HEK293 (cell line): ENCODE measurements around the gene ZNF687.

Experiments
- IKZF3 ChIP-seq: fragments of 450-650 bp; IDR thresholded peaks from 2 replicates; pipeline ENCODE4 v1.5.0; 2018; ENCODE audit warnings: missing biosample characterization, mild to moderate bottlenecking, missing genetic modification characterization, moderate library complexity
- KLF7 ChIP-seq: fragments of 450-650 bp; formaldehyde crosslinking; IDR thresholded peaks from 2 replicates; pipeline ENCODE4 v1.5.1; 2016; ENCODE audit warnings: missing biosample characterization, missing genetic modification characterization, borderline replicate concordance
- RBAK ChIP-seq: fragments of 450-650 bp; formaldehyde crosslinking; IDR thresholded peaks from 2 replicates; pipeline ENCODE4 v1.5.1; 2016; ENCODE audit warnings: missing biosample characterization, missing genetic modification characterization
- SALL2 ChIP-seq: fragments of 450-650 bp; formaldehyde crosslinking; IDR thresholded peaks from 2 replicates; pipeline ENCODE4 v1.5.0; 2017; ENCODE audit warnings: missing biosample characterization, mild to moderate bottlenecking, missing genetic modification characterization, borderline replicate concordance
- SP2 ChIP-seq: fragments of 450-650 bp; formaldehyde crosslinking; IDR thresholded peaks from 2 replicates; pipeline ENCODE4 v1.5.1; 2016; ENCODE audit warnings: missing biosample characterization, missing genetic modification characterization
- TRIM28 ChIP-seq: IDR thresholded peaks from 2 replicates; pipeline ENCODE4 v1.6.1; 2011; ENCODE audit warnings: low read length, control low read depth, borderline replicate concordance
- ZBTB17 ChIP-seq: fragments of 450-650 bp; formaldehyde crosslinking; IDR thresholded peaks from 2 replicates; pipeline ENCODE4 v1.5.1; 2016; ENCODE audit warnings: missing biosample characterization, missing genetic modification characterization
- ZBTB8A ChIP-seq: fragments of 450-650 bp; formaldehyde crosslinking; IDR thresholded peaks from 2 replicates; pipeline ENCODE4 v1.5.1; 2016; ENCODE audit warnings: missing biosample characterization, missing genetic modification characterization
- ZNF239 ChIP-seq: fragments of 450-650 bp; formaldehyde crosslinking; IDR thresholded peaks from 2 replicates; pipeline ENCODE4 v1.5.1; 2016; ENCODE audit warnings: missing biosample characterization, missing genetic modification characterization
- ZNF24 ChIP-seq: fragments of 450-650 bp; formaldehyde crosslinking; IDR thresholded peaks from 2 replicates; pipeline ENCODE4 v1.5.1; 2016; ENCODE audit warnings: missing biosample characterization, missing genetic modification characterization
- ZNF350 ChIP-seq: fragments of 450-650 bp; formaldehyde crosslinking; IDR thresholded peaks from 2 replicates; pipeline ENCODE4 v1.5.0; 2017; ENCODE audit warnings: missing biosample characterization, mild to moderate bottlenecking, missing genetic modification characterization
- ZNF354C ChIP-seq: fragments of 450-650 bp; formaldehyde crosslinking; IDR thresholded peaks from 2 replicates; pipeline ENCODE4 v1.5.1; 2016; ENCODE audit warnings: missing biosample characterization, missing genetic modification characterization, low read depth, borderline replicate concordance
- ZNF366 ChIP-seq: fragments of 450-650 bp; formaldehyde crosslinking; conservative IDR thresholded peaks from 2 replicates; pipeline ENCODE4 v1.5.1; 2016; ENCODE audit warnings: missing biosample characterization, missing genetic modification characterization
- ZNF426 ChIP-seq: fragments of 450-650 bp; formaldehyde crosslinking; IDR thresholded peaks from 2 replicates; pipeline ENCODE4 v1.5.1; 2017; ENCODE audit warnings: missing biosample characterization, missing genetic modification characterization, mild to moderate bottlenecking, inconsistent platforms, moderate library complexity
- ZNF501 ChIP-seq: fragments of 450-650 bp; formaldehyde crosslinking; IDR thresholded peaks from 2 replicates; pipeline ENCODE4 v1.5.1; 2016; ENCODE audit warnings: missing biosample characterization, missing genetic modification characterization
- ZNF510 ChIP-seq: fragments of 450-650 bp; formaldehyde crosslinking; IDR thresholded peaks from 2 replicates; pipeline ENCODE4 v1.5.1; 2018; ENCODE audit warnings: mild to moderate bottlenecking, missing genetic modification characterization, missing biosample characterization; ENCODE audit not compliant: insufficient replicate concordance
- ZNF514 ChIP-seq: fragments of 450-650 bp; formaldehyde crosslinking; IDR thresholded peaks from 2 replicates; pipeline ENCODE4 v1.5.1; 2016; ENCODE audit warnings: missing biosample characterization, missing genetic modification characterization
- ZNF521 ChIP-seq: fragments of 450-650 bp; formaldehyde crosslinking; IDR thresholded peaks from 2 replicates; pipeline ENCODE4 v1.5.1; 2017; ENCODE audit warnings: missing biosample characterization, mild to moderate bottlenecking, missing genetic modification characterization
- ZNF558 ChIP-seq: fragments of 450-650 bp; formaldehyde crosslinking; IDR thresholded peaks from 2 replicates; pipeline ENCODE4 v1.5.1; 2016; ENCODE audit warnings: missing biosample characterization, missing genetic modification characterization
- ZNF596 ChIP-seq: fragments of 450-650 bp; IDR thresholded peaks from 2 replicates; pipeline ENCODE4 v1.5.0; 2018; ENCODE audit warnings: missing biosample characterization, mild to moderate bottlenecking, missing genetic modification characterization, moderate library complexity
- ZNF624 ChIP-seq: fragments of 450-650 bp; formaldehyde crosslinking; IDR thresholded peaks from 2 replicates; pipeline ENCODE4 v1.5.1; 2017; ENCODE audit warnings: missing biosample characterization, missing genetic modification characterization
- ZNF768 ChIP-seq: fragments of 450-650 bp; formaldehyde crosslinking; IDR thresholded peaks from 2 replicates; pipeline ENCODE4 v1.5.1; 2018; ENCODE audit warnings: missing biosample characterization, mild to moderate bottlenecking, missing genetic modification characterization
- ZNF776 ChIP-seq: fragments of 450-650 bp; formaldehyde crosslinking; IDR thresholded peaks from 2 replicates; pipeline ENCODE4 v1.5.0; 2017; ENCODE audit warnings: missing biosample characterization, missing genetic modification characterization, borderline replicate concordance
- ZNF777 ChIP-seq: fragments of 450-650 bp; formaldehyde crosslinking; IDR thresholded peaks from 2 replicates; pipeline ENCODE4 v1.5.1; 2017; ENCODE audit warnings: missing biosample characterization, missing genetic modification characterization, borderline replicate concordance
- ZSCAN23 ChIP-seq: fragments of 450-650 bp; formaldehyde crosslinking; IDR thresholded peaks from 2 replicates; pipeline ENCODE4 v1.5.1; 2016; ENCODE audit warnings: missing biosample characterization, missing genetic modification characterization
- ZXDB ChIP-seq: fragments of 450-650 bp; formaldehyde crosslinking; IDR thresholded peaks from 2 replicates; pipeline ENCODE4 v1.5.1; 2016; ENCODE audit warnings: missing biosample characterization, missing genetic modification characterization
- TF ChIP-seq, protein P1 (sequence below): fragments of 450-650 bp; formaldehyde crosslinking; IDR thresholded peaks from 2 replicates; pipeline ENCODE4 v1.5.1; 2016; ENCODE audit warnings: missing biosample characterization, missing genetic modification characterization
- TF ChIP-seq, protein P2 (sequence below): fragments of 450-650 bp; formaldehyde crosslinking; IDR thresholded peaks from 2 replicates; pipeline ENCODE4 v1.5.1; 2017; ENCODE audit warnings: missing biosample characterization, missing genetic modification characterization
- TF ChIP-seq, protein P3 (sequence below): fragments of 450-650 bp; IDR thresholded peaks from 2 replicates; pipeline ENCODE4 v1.5.1; 2018; ENCODE audit warnings: missing biosample characterization, missing genetic modification characterization
- TF ChIP-seq, protein P4 (sequence below): fragments of 450-650 bp; formaldehyde crosslinking; IDR thresholded peaks from 2 replicates; pipeline ENCODE4 v1.5.1; 2017; ENCODE audit warnings: missing biosample characterization, missing genetic modification characterization
- TF ChIP-seq, protein P5 (sequence below): fragments of 450-650 bp; formaldehyde crosslinking; IDR thresholded peaks from 2 replicates; pipeline ENCODE4 v1.5.1; 2017; ENCODE audit warnings: missing biosample characterization, missing genetic modification characterization

Gene ZNF687

DNA sequence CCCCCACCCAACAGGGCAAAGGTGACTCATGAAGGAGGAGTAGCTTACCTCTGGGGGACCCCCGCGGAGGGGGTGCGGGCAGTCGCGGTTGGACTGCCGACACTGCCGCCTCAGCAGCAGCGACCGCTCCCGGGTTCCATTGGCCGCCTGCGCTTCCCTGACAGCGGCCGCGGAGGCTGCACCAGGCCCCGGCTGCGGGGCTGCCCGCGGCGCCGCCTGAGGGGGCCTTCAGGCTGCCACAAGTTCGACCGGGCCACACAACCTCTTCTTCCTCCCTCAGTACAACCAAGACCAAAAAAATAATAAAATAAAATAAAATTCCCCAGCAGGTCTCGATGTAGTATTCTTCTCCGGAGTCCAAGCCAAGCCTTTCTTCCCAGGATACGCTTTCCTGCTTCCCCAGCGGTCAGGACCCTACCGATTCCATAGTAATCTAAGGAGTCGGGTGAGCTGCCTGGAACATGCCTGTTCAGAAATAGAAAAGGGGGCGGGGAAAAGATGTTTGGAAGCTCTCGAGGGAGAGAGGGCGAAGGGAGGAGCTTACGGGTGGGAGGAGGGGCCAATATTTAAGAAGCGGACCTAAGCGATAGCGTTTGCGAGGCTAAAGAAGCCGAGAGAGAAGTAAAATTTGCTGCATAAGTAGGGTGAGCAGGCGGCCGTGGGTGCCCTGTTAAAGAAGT is 45.3 kb downstream of the ZNF687 start, which contains the start of gene PI4KB (continued):
- TF ChIP-seq, protein P1, sequence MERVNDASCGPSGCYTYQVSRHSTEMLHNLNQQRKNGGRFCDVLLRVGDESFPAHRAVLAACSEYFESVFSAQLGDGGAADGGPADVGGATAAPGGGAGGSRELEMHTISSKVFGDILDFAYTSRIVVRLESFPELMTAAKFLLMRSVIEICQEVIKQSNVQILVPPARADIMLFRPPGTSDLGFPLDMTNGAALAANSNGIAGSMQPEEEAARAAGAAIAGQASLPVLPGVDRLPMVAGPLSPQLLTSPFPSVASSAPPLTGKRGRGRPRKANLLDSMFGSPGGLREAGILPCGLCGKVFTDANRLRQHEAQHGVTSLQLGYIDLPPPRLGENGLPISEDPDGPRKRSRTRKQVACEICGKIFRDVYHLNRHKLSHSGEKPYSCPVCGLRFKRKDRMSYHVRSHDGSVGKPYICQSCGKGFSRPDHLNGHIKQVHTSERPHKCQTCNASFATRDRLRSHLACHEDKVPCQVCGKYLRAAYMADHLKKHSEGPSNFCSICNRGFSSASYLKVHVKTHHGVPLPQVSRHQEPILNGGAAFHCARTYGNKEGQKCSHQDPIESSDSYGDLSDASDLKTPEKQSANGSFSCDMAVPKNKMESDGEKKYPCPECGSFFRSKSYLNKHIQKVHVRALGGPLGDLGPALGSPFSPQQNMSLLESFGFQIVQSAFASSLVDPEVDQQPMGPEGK (tag by site-specific recombination): peak; percentile 6
- TF ChIP-seq ZSCAN23 (tag by site-specific recombination) (no peak), ZNF426 (tag by site-specific recombination) (no peak), ZBTB8A (0 out of 2 replicates have a peak, but pooled peaks have one; percentile 9), ZNF24 (tag by site-specific recombination) (no peak), ZNF239 (tag by site-specific recombination) (no peak), SP2 (tag by site-specific recombination) (peak; percentile 36), ZNF558 (tag by site-specific recombination) (no peak), IKZF3 (tag by site-specific recombination) (peak; percentile 100), TRIM28 (0 out of 2 replicates have a peak, but pooled peaks have one; percentile 10), KLF7 (tag by site-specific recombination) (no peak), ZXDB (tag by site-specific recombination) (0 out of 2 replicates have a peak, but pooled peaks have one; percentile 54), ZNF624 (no peak), ZNF350 (no peak), ZNF521 (tag by site-specific recombination) (no peak), ZNF596 (tag by site-specific recombination) (no peak), ZNF514 (no peak), ZNF354C (no peak), ZNF776 (no peak), RBAK (tag by site-specific recombination) (no peak), ZNF777 (no peak), ZNF366 (tag by site-specific recombination) (no peak; the same call in 1 of the 2 replicates), SALL2 (tag by site-specific recombination) (no peak), ZNF768 (tag by site-specific recombination) (no peak), ZNF510 (tag by site-specific recombination) (no peak), ZNF501 (tag by site-specific recombination) (no peak), ZBTB17 (tag by site-specific recombination) (no peak)
- TF ChIP-seq, protein P2, sequence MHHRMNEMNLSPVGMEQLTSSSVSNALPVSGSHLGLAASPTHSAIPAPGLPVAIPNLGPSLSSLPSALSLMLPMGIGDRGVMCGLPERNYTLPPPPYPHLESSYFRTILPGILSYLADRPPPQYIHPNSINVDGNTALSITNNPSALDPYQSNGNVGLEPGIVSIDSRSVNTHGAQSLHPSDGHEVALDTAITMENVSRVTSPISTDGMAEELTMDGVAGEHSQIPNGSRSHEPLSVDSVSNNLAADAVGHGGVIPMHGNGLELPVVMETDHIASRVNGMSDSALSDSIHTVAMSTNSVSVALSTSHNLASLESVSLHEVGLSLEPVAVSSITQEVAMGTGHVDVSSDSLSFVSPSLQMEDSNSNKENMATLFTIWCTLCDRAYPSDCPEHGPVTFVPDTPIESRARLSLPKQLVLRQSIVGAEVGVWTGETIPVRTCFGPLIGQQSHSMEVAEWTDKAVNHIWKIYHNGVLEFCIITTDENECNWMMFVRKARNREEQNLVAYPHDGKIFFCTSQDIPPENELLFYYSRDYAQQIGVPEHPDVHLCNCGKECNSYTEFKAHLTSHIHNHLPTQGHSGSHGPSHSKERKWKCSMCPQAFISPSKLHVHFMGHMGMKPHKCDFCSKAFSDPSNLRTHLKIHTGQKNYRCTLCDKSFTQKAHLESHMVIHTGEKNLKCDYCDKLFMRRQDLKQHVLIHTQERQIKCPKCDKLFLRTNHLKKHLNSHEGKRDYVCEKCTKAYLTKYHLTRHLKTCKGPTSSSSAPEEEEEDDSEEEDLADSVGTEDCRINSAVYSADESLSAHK (tag by site-specific recombination): no peak
- TF ChIP-seq, protein P3, sequence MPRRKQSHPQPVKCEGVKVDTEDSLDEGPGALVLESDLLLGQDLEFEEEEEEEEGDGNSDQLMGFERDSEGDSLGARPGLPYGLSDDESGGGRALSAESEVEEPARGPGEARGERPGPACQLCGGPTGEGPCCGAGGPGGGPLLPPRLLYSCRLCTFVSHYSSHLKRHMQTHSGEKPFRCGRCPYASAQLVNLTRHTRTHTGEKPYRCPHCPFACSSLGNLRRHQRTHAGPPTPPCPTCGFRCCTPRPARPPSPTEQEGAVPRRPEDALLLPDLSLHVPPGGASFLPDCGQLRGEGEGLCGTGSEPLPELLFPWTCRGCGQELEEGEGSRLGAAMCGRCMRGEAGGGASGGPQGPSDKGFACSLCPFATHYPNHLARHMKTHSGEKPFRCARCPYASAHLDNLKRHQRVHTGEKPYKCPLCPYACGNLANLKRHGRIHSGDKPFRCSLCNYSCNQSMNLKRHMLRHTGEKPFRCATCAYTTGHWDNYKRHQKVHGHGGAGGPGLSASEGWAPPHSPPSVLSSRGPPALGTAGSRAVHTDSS (tag by site-specific recombination): peak; percentile 44; the same call in 1 of the 2 replicates
- TF ChIP-seq, protein P4, sequence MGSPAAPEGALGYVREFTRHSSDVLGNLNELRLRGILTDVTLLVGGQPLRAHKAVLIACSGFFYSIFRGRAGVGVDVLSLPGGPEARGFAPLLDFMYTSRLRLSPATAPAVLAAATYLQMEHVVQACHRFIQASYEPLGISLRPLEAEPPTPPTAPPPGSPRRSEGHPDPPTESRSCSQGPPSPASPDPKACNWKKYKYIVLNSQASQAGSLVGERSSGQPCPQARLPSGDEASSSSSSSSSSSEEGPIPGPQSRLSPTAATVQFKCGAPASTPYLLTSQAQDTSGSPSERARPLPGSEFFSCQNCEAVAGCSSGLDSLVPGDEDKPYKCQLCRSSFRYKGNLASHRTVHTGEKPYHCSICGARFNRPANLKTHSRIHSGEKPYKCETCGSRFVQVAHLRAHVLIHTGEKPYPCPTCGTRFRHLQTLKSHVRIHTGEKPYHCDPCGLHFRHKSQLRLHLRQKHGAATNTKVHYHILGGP (tag by site-specific recombination): no peak
- TF ChIP-seq, protein P5, sequence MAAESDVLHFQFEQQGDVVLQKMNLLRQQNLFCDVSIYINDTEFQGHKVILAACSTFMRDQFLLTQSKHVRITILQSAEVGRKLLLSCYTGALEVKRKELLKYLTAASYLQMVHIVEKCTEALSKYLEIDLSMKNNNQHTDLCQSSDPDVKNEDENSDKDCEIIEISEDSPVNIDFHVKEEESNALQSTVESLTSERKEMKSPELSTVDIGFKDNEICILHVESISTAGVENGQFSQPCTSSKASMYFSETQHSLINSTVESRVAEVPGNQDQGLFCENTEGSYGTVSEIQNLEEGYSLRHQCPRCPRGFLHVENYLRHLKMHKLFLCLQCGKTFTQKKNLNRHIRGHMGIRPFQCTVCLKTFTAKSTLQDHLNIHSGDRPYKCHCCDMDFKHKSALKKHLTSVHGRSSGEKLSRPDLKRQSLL (tag by site-specific recombination): no peak
